Measurements from ENCODE around the gene LETM1. TPM values are rescaled to one million over a fixed set of nuclear protein-coding genes. Genes with fewer than 3 reads are reported as not detected.

LETM1 gene
- total and polyA plus RNA-seq, 2 of the 13 experiments (the other 11 are each of a cell fraction or from before 2014, with no cell fraction given) = 9.7 to 41.6 TPM

- DNase-seq (ENCODE audit: low spot score) (no peak), ATAC-seq (no peak), FAIRE-seq (no peak)
- H3K27me3 ChIP-seq (ENCODE audit: control insufficient read depth in 1 of 2, insufficient read depth in 2 of 2, low read length in 2 of 2) = peaks cover 0 to 2% of the 10 kb centered on the region in 2 experiments; a peak in 2 of 5 replicates
- H3K4me1 ChIP-seq (ENCODE audit: insufficient read depth, low read length) = peaks cover 71% of the 10 kb centered on the region
- H3K27ac ChIP-seq (ENCODE audit: extremely low read length, insufficient read depth, low read length) = peak overlapping the region; percentile 92
- ChIA-PET POLR2A (interaction anchor here (1.5 to 28.6 kb wide), 5 partner anchors 8 to 50 kb away, joined by 8 to 1258 read pairs (median 48); no protein-coding TSS in a partner anchor), CTCF (ENCODE audit: low intra/inter-chr PET ratio, low total read pairs) (no interaction called here)
- H2AFZ ChIP-seq (ENCODE audit: low read length) = no peak overlapping the region
- peak overlapping the region; percentile 94 for H3K4me2 ChIP-seq (ENCODE audit: low read depth, low read length)
- peaks cover 17 to 28% of the 10 kb centered on the region in 2 experiments; a peak in 4 of 5 replicates for H3K36me3 ChIP-seq (replicated peaks in 1 of 2; ENCODE audit: control insufficient read depth in 1 of 2, insufficient read depth in 2 of 2, low read length in 2 of 2)
- BruUV-seq (replicated peaks) = no TSS peak
- WGBS (ENCODE audit: low lambda C conversion rate) = 93% methylated on average over 3 of the region's 16 CpGs
- peak overlapping the region; percentile 94 for H3K9ac ChIP-seq (ENCODE audit: insufficient read depth, low read depth, low read length)
- no peaks in the 10 kb centered on the region for H3K9me3 ChIP-seq (ENCODE audit: low read length)
- intact Hi-C loops (cut with micrococcal nuclease; ENCODE audit: unreplicated experiment) = loop anchor here (2.0 to 5.0 kb wide), 2 partner anchors 13 to 50 kb away; no protein-coding TSS in a partner anchor
- peaks cover 61% of the 10 kb centered on the region for H3K79me2 ChIP-seq (ENCODE audit: insufficient read depth, low read length)
- H3K4me3 ChIP-seq (replicated peaks in 1 of 3; ENCODE audit: insufficient read depth in 1 of 3, low read depth in 2 of 3, low read length in 3 of 3) = peak overlapping the region; percentile 19 to 95 (median 94); a peak in 5 of 6 replicates
- peaks cover 25% of the 10 kb centered on the region for H4K20me1 ChIP-seq (ENCODE audit: insufficient read depth, low read length)
- in situ Hi-C loops (cut with HindIII; ENCODE audit: extremely low pct_ligation_motif_present, low pct_unique_long_range_greater_than_20kb) = no loop called here
- TF ChIP-seq, protein P1, sequence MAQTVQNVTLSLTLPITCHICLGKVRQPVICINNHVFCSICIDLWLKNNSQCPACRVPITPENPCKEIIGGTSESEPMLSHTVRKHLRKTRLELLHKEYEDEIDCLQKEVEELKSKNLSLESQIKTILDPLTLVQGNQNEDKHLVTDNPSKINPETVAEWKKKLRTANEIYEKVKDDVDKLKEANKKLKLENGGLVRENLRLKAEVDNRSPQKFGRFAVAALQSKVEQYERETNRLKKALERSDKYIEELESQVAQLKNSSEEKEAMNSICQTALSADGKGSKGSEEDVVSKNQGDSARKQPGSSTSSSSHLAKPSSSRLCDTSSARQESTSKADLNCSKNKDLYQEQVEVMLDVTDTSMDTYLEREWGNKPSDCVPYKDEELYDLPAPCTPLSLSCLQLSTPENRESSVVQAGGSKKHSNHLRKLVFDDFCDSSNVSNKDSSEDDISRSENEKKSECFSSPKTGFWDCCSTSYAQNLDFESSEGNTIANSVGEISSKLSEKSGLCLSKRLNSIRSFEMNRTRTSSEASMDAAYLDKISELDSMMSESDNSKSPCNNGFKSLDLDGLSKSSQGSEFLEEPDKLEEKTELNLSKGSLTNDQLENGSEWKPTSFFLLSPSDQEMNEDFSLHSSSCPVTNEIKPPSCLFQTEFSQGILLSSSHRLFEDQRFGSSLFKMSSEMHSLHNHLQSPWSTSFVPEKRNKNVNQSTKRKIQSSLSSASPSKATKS (CRISPR knock-in tag; IDR thresholded peaks at IDR 0.05) = 0 out of 2 replicates have a peak, but pooled peaks have one; percentile 42
- TF ChIP-seq ZSCAN12 (CRISPR knock-in tag; IDR thresholded peaks at IDR 0.05) = no peak
- TF ChIP-seq NAIF1 (CRISPR knock-in tag; IDR thresholded peaks at IDR 0.05; ENCODE audit: borderline replicate concordance) = 0 out of 2 replicates have a peak, but pooled peaks have one; percentile 43
- peak; percentile 41 for TF ChIP-seq RBM22 (optimal IDR thresholded peaks at IDR 0.05; ENCODE audit: low read length)
- TF ChIP-seq, protein P2, sequence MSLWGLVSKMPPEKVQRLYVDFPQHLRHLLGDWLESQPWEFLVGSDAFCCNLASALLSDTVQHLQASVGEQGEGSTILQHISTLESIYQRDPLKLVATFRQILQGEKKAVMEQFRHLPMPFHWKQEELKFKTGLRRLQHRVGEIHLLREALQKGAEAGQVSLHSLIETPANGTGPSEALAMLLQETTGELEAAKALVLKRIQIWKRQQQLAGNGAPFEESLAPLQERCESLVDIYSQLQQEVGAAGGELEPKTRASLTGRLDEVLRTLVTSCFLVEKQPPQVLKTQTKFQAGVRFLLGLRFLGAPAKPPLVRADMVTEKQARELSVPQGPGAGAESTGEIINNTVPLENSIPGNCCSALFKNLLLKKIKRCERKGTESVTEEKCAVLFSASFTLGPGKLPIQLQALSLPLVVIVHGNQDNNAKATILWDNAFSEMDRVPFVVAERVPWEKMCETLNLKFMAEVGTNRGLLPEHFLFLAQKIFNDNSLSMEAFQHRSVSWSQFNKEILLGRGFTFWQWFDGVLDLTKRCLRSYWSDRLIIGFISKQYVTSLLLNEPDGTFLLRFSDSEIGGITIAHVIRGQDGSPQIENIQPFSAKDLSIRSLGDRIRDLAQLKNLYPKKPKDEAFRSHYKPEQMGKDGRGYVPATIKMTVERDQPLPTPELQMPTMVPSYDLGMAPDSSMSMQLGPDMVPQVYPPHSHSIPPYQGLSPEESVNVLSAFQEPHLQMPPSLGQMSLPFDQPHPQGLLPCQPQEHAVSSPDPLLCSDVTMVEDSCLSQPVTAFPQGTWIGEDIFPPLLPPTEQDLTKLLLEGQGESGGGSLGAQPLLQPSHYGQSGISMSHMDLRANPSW (CRISPR knock-in tag; IDR thresholded peaks at IDR 0.05; ENCODE audit: borderline replicate concordance) = no peak
- TF ChIP-seq ZNF710 (CRISPR knock-in tag; IDR thresholded peaks at IDR 0.05; ENCODE audit: borderline replicate concordance) = 0 out of 2 replicates have a peak, but pooled peaks have one; percentile 1
- 0 out of 2 replicates have a peak, but pooled peaks have one; percentile 26 for TF ChIP-seq ZNF546 (CRISPR knock-in tag; conservative IDR thresholded peaks at IDR 0.05)
- no peak for TF ChIP-seq HNF1A (IDR thresholded peaks at IDR 0.05; ENCODE audit: low read depth)
- TF ChIP-seq HNF1A (CRISPR knock-in tag; IDR thresholded peaks at IDR 0.05; ENCODE audit: borderline replicate concordance) = 0 out of 2 replicates have a peak, but pooled peaks have one; percentile 21
- TF ChIP-seq IRF2 (CRISPR knock-in tag; IDR thresholded peaks at IDR 0.05) = no peak
These were observed 58.6 kb downstream of the LETM1 start for GRCh38 chr4:1797298-1797860.
